Kidney capillary endothelial cell (primary cell): ENCODE results near the gene SCRG1.

Source experiments
- DNase-seq: peaks from one replicate; pipeline ENCODE4 v3.0.0-alpha.2; 2018; ENCODE audit warnings: low spot score

The SCRG1 gene

GRCh38 chr4:173360587-173361221, 38.2 kb downstream of the SCRG1 start:
- DNase-seq, result no peak

GRCh38 chr4:173357939-173358338, 41.0 kb downstream of the SCRG1 start:
- no peak for DNase-seq

GRCh38 chr4:173347467-173347866, 51.4 kb downstream of the SCRG1 start:
- DNase-seq, result no peak

- DNase-seq, result no peak
Observed at GRCh38 chr4:173346074-173346473, 52.8 kb downstream of the SCRG1 start.

GRCh38 chr4:173345648-173346047, 53.3 kb downstream of the SCRG1 start:
- no peak for DNase-seq

GRCh38 chr4:173343832-173344397, 55.0 kb downstream of the SCRG1 start:
- no peak for DNase-seq

GRCh38 chr4:173337463-173337862, 61.5 kb downstream of the SCRG1 start:
- DNase-seq, result no peak

- DNase-seq, result peak; percentile 53
Observed at GRCh38 chr4:173334891-173335752, 63.8 kb downstream of the SCRG1 start.
